ENCODE data around the gene HSD17B8.

DNA sequence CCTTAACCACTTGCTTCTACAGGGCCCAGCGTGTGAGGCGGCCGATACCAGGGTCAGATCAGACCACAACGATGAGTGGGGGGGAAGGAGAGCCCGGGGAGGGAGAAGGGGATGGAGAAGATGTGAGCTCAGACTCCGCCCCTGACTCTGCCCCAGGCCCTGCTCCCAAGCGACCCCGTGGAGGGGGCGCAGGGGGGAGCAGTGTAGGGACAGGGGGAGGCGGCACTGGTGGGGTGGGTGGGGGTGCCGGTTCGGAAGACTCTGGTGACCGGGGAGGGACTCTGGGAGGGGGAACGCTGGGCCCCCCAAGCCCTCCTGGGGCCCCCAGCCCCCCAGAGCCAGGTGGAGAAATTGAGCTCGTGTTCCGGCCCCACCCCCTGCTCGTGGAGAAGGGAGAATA, 6.7 kb downstream of the HSD17B8 start:
- TF ChIP-seq, protein P1, sequence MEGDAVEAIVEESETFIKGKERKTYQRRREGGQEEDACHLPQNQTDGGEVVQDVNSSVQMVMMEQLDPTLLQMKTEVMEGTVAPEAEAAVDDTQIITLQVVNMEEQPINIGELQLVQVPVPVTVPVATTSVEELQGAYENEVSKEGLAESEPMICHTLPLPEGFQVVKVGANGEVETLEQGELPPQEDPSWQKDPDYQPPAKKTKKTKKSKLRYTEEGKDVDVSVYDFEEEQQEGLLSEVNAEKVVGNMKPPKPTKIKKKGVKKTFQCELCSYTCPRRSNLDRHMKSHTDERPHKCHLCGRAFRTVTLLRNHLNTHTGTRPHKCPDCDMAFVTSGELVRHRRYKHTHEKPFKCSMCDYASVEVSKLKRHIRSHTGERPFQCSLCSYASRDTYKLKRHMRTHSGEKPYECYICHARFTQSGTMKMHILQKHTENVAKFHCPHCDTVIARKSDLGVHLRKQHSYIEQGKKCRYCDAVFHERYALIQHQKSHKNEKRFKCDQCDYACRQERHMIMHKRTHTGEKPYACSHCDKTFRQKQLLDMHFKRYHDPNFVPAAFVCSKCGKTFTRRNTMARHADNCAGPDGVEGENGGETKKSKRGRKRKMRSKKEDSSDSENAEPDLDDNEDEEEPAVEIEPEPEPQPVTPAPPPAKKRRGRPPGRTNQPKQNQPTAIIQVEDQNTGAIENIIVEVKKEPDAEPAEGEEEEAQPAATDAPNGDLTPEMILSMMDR (IDR thresholded peaks at IDR 0.05; ENCODE audit: insufficient read depth, low read length): no peak
- no peak for TF ChIP-seq GABPA (IDR thresholded peaks at IDR 0.05; ENCODE audit: low read depth)
- TF ChIP-seq, protein P2, sequence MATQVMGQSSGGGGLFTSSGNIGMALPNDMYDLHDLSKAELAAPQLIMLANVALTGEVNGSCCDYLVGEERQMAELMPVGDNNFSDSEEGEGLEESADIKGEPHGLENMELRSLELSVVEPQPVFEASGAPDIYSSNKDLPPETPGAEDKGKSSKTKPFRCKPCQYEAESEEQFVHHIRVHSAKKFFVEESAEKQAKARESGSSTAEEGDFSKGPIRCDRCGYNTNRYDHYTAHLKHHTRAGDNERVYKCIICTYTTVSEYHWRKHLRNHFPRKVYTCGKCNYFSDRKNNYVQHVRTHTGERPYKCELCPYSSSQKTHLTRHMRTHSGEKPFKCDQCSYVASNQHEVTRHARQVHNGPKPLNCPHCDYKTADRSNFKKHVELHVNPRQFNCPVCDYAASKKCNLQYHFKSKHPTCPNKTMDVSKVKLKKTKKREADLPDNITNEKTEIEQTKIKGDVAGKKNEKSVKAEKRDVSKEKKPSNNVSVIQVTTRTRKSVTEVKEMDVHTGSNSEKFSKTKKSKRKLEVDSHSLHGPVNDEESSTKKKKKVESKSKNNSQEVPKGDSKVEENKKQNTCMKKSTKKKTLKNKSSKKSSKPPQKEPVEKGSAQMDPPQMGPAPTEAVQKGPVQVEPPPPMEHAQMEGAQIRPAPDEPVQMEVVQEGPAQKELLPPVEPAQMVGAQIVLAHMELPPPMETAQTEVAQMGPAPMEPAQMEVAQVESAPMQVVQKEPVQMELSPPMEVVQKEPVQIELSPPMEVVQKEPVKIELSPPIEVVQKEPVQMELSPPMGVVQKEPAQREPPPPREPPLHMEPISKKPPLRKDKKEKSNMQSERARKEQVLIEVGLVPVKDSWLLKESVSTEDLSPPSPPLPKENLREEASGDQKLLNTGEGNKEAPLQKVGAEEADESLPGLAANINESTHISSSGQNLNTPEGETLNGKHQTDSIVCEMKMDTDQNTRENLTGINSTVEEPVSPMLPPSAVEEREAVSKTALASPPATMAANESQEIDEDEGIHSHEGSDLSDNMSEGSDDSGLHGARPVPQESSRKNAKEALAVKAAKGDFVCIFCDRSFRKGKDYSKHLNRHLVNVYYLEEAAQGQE (IDR thresholded peaks at IDR 0.05; ENCODE audit: insufficient replicate concordance, low read depth): no peak
